GM18909 (cell line): ENCODE results near the gene RPN2.

Experiments used
- ATAC-seq: cut with Tn5 transposase; IDR thresholded peaks from one replicate; pipeline ENCODE4 v1.9.1; 2021; ENCODE audit warnings: mild to moderate bottlenecking; ENCODE audit not compliant: unreplicated experiment, poor library complexity

Gene RPN2

DNA sequence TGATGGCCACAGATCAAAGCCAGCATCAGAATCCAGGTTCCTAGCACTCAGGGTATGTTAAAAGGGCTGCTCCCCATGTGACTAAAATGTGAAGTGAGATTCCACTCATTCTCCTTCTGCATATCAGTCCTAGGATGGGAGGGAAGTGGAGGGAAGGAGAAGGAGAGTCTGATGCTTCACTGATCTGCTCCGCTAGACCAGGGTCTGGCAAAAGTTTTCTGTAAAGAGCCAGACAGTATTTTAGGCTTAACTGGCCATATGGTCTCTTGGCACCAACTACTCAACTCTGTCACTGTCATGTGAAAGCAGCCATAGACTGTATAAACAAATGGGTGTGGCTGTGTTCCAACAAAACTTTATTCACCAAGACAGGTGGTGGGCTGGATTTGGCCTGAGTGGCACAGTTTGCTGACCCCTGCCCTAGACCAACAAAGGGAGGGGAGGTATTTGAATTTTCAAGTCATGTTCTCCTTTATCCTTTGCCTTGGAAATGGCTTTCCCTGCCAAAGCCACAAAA, 59.9 kb downstream of the RPN2 start:
- ATAC-seq, result no peak

DNA sequence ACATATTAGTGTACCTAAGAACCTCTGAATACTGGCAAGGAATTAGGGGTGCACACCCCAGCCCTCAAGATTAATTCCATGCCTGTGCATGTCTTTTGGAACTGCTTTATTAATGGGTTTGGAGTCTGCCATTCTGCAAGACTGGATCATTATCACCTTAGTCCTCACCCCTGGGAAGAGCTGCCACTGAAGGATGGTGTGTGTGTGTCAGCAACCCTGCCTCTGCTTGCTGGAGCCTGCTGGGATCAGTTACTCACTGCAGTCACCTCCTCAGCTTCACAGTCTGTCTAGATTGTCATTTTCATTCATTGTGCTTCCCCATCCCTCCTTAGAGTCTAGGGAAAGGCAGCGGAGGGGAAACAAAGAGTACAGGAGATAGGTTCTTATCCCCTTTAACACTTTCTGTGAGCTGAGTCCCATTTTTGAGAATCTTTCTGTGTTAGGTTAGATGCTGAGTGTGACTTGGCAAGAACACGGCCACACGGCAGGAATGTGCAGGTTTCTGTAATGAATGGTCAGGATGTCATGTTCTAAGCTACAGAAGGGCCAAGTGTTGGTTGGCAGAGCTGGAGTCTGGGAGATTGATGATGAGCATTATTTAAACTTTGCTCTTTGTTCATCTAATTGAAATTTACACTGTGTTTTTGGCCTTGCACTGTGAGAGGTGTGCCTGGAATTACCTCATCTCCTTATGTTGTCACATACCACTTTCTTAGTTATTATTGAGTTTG, 61.4 kb downstream of the RPN2 start:
- no peak for ATAC-seq

DNA sequence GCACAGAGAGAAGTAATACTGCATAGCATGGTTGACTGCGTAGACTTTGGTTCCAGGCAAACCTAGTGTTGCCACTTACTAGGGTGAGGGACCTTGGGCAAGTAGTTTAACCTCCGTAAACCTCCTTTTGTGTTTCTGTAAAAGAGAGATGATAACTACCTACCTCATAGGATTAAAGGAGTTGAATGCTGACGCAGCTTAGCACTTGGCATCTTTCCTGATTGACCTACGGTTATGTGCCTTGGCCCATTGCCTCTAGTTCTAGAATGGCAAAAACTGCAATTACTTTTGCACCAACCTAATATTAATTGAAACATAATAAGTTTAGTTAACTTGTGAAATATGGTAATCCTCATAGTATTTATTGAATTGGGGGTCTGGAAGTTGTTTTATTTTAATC, 63.4 kb downstream of the RPN2 start:
- no peak for ATAC-seq

DNA sequence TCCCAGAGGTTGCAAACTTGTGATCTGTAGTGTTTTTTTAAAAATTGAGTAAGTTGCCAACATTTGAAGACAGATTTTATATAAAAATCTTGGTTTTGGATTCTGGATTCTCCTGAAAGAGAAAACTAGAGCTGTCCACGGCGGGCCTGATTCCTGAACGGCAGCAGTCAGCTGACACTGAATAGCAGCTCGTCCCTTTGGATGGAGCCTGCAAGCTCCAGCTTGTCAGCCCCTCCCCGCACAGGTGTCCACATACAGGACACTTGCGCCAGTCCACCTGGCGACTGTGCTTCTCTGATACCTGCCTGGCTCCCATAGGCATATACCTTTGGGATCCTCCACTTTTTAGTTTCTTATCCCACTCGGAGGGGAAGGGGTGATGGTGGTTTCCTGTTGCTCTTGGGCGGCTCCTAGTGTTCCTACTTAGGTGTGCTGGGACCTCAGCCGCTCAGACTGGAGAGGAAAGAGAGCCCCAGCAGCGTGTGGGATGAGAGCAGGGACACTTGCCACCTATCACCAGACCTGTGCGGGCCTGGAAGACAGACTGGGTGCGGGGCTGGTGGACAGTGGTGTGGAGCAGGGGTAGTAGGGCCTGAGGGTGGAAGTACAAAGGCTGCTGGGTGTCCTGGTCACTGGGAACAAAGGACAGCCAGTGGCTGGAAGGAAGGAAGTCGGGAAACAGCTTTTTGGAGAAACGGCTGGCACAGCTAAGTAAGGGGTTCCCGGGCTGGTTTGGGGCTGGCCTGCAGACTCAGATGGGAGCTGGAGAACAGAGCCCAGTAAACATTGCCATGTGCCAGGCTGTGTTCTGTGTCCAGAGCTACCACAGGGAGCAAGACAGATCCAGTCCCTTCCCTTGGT, 64.2 kb downstream of the RPN2 start:
- ATAC-seq, result no peak

DNA sequence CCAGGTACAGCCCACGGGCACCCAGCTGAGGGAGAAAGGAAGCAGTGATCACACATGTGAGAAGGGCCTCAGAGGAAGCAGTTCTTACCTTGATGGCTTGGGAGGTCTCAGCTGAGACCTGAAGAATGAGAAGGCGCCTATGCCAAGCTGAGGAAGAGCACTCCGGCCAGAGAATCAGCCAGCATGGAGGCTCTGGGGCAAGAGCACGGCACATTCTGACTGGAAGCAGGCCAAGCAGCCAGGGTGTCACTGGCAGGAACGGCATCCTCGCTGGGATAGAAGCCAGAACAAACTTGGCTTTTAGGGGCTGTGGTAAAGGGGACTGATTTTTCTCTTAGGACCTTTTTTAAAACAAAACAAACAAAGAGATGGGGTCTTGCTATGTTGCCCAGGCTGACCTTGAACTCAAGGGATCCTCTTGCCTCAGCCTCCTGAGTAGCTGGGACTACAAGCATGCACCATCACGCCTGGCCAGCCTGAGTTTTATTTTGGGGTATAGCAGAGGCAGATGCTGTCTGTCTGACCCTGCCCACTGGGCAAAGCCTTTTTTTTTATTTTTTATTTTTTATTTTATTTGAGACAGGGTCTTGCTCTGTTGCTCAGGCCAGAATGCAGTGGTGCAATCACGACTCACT, 64.9 kb downstream of the RPN2 start:
- no peak for ATAC-seq

DNA sequence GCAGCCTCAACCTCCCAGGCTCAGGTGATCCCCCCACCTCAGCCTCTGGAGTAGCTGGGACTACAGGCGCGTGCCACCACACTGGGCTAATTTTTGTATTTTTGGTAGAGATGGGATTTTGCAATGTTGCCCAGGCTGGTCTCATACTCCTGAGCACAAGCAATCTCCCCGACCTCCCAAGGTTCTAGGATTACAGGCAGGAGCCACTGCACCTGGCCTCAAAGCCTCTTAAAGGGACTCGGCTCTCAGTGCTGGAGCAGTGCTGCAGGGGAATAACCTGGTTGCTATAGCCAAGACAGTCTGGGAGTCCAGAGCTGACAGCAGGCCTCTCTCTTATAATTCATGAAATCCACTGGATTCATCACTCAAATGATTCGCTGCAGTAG, 65.4 kb downstream of the RPN2 start:
- ATAC-seq, result no peak

DNA sequence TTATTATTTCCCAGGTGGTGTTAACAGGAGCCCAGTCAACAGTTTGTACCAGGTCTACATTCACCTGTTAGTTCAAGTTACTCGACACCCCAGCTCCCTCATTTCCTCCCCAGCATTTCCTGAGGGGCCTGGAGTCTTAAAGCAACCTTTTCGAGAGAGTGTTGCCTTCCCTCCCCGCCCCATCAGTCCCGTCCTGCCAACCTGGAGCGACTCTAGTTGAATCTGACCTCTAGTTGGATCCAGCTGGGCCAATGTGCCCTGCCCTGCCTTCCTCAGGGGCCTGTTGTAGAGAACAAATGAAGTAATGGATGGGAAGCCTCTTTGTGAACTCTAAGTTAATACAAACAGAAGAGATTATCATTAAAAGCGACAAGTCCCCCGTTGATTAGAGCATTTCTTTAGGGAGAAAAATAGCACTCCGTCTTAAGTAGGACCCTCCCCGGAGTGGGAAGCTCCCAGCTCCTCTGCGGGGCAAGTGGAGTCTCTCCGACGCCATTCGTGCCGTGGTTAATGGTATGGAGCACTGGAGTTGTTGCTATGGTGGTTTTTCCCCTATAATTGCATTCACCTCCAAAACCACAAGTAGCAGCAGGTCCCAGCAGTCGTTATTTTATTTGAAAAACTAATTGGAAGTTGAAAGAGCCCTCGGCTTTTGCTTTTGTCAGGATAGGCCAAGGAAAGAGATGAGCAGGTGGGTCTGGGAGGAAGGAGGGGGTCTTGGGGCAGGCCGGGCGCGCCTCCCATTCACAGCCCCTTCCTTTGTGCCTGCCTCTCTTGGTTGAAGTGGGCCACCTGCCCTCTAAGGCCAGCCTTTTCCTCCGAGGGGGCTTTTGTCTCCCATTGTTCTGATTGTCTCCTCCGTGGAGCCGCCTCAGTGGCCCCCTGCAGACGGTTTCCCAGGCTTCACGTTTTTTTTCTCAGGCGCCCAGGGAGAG, 66.4 kb downstream of the RPN2 start:
- no peak for ATAC-seq

DNA sequence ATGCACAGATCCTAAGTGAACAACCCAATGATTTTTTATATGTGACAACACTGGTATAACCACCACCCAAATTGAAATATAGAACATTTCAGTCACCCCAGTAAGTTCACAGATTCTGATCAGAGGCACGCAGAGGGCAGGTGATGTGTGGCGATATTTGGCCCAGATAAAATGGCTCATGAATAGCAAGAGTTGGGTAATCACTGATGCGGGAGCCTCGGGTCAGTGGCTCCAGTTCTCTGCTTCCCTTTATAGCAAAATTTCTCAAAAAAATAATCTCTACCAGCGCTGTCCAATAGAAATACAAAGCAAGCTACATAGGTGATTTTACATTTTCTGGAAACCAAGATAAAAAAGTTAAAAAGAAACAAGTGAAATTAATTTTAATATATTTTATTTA, 67.6 kb downstream of the RPN2 start:
- ATAC-seq, result no peak

DNA sequence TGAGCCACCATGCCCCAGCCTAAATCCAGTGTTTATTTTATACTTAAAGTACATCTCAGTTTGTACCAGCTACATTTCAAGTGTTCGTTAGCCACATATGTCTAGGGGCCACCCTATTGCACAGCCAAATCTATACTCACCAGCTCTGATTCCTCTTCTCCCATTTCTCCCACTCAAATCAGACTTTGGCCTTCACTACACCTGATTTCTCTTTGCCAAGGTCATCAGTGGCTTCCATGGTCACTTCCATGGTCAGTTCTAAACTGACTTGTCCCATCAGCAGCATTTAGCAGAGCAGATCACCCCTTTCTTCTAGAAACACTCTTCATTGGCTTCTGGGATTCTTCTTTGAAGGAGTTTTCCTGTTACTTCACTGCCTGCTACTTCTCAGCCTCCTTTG, 68.4 kb downstream of the RPN2 start:
- ATAC-seq, result no peak

DNA sequence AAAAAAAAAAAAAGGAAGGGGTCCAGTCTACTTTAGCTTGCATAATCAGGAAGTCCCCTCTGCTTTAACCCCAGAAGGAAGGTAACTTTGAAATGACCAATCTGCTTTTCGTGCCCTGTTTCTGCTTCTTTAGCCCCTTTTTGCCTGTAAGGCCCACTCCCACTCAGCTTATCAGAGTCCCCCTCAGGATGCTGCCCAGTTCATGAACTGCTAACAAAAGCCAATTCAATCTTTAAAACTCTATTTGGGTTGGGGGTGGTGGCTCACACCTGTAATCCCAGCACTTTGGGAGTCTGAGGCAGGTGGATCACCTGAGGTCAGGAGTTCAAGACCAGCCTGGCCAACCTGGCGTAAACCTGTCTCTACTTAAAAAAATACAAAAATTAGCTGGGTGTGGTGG, 70.2 kb downstream of the RPN2 start:
- no peak for ATAC-seq

DNA sequence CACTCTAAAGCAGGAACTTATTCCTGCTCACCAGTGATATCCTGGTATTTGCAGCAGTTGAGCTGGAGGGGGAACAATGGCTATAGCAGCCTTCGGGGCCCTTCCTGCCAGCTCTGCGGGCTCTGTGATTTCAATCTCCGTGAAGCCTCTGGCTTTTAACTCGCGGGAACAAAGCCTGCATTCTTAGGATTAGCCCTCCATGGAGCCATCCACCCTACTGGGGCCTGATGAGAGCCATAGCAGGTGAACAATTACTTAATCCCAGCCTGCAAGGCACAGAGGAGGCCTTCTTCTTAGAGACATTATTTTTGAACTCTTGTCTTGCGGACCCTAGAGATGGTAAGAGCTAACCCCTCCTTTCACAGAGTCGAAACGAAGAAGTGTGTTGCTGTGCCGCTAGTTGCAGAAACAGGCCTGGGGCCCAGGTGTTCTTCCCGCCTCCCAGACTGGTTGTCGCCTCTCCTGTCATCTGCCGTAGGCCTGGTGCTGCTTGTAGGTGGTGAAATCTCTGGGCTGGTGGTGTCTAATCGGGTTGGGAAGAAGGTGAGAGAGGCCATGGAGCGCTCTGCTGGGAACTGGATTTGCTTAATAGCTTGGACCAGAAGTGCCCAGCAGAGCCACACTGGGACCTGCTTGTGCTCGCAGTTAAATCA, 72.8 kb downstream of the RPN2 start:
- ATAC-seq, result no peak

DNA sequence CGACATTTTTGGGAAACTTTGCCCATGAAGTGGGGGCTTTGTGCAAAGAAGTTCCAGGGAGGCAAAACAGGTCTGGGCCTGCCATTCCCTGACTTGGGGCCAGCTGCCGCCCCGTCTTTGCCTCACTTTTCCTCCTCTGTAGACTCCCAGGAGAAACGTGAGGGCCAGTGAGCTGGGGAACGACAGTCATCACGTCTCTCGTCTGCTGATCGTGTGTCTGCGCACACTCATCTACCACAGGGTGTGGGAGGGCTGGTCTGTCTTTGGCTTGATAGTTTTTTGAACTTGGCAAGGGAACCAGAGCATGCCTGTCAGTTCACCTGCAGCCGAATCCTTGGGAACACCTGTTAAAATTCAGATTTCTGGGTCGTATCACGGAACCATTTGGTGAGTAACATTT, 74.0 kb downstream of the RPN2 start:
- ATAC-seq, result no peak

DNA sequence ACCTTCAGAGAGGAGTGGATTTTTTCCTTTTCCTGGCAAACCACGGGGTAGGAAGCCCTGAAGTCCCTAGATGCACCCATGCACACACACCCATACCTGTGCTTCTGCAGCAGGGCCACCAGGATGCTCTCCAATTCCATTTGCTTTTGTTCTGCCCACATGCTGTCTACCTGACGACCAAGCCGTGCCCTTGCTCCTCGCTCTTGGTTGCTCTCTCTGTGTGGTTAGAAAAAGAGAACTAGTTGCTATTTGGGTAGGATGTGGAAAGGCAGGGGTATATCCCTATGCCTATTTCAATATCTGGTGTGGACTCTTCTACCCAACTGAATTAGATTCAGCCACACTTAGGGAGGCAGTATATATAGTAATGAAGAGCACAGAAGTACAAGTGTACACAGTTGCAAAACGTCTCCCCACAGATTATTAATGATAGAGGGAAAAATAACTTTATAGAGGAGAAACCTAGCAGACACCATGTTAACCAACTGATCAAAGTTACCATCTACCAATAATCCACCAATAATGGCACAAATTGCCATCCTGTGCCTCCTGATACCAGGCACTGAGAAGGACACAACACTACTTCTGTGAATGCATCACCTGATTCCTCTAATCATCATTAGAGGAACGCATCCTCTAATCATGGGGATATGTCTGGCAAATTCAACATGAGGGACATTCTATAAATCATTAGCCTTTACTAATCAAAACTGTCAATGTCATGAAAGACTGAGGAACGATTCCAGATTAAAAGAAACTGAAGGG, 75.2 kb downstream of the RPN2 start:
- no peak for ATAC-seq

DNA sequence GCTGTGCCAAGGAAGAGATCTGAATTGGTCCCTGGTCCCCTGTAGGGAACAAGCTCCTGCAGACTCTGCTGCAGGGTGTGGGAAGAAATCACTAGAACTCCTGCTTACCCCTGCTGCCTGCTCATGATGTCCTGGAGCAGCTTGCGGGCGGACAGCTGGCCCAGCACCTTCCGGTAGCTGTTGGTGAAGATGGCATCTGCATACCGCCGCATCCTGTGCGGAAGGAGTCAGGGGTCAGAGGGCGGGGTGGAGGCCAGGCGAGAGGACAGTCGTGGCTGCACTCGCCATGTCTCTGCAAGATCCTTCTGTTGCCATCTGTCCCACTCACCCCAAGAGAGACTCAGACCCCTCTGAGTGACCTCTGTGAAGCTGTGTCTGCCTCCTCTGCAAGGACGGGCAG, 77.2 kb downstream of the RPN2 start:
- no peak for ATAC-seq

DNA sequence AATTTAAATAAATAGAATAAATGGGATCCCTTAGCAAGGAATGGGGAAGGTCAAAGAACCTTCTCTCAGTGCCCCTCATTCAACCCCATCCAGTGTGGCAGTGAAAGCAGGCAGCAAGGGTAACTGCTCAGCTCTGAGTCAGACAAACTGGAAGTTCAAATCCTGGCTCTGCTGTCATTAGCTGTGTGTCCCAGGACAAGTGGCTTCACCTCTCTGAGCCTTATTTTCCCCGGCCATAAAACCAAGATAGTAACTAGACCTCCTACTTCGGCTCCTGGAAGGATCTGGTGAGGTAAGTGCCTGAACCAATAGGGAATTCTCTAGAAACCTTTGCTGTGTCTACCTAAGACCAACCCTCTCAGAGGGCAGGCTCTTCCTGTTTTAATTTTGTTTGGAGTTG, 78.4 kb downstream of the RPN2 start:
- ATAC-seq, result no peak

DNA sequence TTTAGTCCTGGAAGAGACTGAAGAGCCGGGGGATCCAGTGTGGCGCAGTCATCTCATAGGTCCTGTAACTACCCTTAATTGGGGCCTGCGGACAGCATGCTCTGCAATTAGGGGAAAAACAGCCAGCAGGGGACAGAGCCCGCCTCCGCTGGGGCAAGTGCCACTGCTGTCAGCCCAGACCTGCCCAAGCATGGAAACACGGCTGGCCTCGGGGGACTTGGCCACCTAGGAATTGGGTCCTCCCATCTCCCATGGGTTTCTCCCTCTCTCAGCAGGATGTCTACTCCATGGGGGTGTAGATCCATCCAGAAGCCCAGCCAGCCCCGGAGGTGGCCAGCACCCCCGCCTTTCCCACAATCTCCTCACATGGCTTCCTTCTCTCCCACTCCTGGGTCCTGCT, 78.9 kb downstream of the RPN2 start:
- ATAC-seq, result no peak

DNA sequence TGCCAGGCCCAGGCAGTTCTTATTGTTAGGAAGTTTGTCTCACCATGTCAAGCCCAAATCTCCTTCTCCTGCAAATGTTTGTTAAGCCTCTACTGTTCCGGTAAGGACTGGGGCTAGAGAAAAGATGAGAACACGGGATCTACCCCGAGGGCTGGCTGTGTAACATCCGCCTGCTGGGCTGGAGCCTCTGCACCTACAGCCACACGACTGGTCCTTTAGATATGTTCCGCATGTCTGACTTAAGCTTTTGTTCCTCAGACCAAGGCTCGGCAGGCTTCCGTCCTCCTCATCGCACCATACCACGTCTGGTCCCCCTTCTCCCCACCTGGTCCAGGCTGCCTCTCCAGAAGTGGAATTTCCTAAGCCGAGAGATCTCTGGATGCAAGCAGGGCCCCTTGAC, 79.9 kb downstream of the RPN2 start:
- no peak for ATAC-seq

DNA sequence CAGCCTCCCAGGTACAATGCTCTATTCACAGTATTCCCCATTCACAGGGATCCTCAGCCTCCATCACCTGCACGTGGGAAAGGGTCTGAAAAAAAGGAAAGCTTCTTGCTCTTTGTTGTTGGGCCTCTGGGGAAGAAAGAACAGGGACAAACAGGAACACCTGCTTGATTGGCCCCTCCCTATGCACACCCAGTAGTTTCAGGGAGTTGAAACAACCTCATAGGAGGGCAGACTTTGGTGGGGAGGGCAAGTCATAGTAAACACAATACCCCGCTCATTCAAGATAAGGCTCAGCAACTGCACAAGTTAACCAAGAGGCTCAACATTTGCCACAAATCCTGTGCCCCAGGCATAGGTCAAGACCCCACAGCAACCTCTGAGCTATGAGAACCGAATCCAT, 80.7 kb downstream of the RPN2 start:
- no peak for ATAC-seq

DNA sequence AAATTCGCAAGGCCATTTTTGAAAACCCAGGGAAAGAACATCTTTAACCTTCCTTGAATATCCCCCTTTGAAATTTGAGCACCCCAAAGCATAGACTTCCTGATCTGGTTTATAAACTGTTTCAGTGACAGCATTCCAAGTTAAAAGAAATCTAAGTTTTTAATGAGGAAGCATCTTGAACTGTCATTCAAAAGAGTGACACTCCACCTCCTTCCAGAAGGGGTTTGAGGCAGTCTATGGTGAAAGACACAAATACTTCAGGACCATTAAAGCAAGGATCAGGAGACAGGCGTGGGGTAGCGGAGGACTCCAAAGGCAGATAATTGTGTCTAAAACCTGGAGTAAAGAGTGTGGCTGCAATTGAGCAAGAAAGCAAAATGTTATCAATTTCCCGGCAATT, 81.8 kb downstream of the RPN2 start:
- ATAC-seq, result no peak
